Tibial nerve (tissue), 4 donors: ENCODE data around the gene ZNF552.

Experiments used
- EP300 ChIP-seq, 2 donors: sonication (generic); formaldehyde crosslinking; IDR thresholded peaks; one replicate each; pipeline ENCODE4 v1.6.1; 2017; ENCODE audit warnings: antibody characterized with exemption in 2 of 2, mild to moderate bottlenecking in 1 of 2
- POLR2A ChIP-seq, 2 donors: fragments of 450-650 bp; IDR thresholded peaks; one replicate each; pipeline ENCODE4 v1.6.1; 2017; ENCODE audit warnings: antibody characterized with exemption in 2 of 2, mild to moderate bottlenecking in 2 of 2, moderate library complexity in 2 of 2
- TF ChIP-seq, protein P1 (sequence below), 5 experiments: fragments of 200-600 bp in 3 of 5; fragments of 450-650 bp in 2 of 5; sonication (generic) in 3 of 5; IDR thresholded peaks; one replicate each; pipeline ENCODE4 v1.5.1; 2016 to 2019; ENCODE audit warnings: antibody characterized with exemption in 5 of 5, mild to moderate bottlenecking in 3 of 5, moderate library complexity in 2 of 5

DNA sequence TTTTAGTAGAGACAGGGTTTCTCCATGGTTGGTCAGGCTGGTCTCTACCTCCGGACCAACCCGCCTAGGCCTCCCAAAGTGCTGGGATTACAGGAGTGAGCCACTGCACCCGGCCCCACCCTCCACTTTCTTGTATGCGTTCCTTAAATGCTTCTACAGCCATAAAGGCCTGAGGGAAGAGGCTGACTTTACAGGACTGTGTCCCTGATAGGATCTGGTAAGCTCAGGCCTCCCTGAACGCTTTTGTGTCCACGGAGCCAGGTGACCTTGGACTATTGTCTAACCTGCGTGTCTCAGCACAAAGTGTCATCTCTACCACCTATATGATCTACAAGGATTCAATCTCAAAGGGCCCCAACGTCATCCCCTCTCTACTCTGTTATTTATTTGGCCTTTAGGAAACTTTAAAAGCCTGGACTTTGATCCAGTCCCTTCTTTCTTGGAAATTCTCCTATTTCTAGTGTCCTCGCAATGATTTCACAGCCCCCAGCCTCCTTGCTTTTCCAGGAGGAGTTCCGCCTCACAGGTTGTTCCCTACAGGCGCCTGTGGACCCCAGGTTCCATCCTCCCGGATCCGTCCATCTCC is 701 bp downstream of the ZNF552 start:
- TF ChIP-seq, protein P1, sequence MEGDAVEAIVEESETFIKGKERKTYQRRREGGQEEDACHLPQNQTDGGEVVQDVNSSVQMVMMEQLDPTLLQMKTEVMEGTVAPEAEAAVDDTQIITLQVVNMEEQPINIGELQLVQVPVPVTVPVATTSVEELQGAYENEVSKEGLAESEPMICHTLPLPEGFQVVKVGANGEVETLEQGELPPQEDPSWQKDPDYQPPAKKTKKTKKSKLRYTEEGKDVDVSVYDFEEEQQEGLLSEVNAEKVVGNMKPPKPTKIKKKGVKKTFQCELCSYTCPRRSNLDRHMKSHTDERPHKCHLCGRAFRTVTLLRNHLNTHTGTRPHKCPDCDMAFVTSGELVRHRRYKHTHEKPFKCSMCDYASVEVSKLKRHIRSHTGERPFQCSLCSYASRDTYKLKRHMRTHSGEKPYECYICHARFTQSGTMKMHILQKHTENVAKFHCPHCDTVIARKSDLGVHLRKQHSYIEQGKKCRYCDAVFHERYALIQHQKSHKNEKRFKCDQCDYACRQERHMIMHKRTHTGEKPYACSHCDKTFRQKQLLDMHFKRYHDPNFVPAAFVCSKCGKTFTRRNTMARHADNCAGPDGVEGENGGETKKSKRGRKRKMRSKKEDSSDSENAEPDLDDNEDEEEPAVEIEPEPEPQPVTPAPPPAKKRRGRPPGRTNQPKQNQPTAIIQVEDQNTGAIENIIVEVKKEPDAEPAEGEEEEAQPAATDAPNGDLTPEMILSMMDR (IDR thresholded peaks at IDR 0.05) = no peak
- TF ChIP-seq EP300 (IDR thresholded peaks at IDR 0.05) (no peak), POLR2A (IDR thresholded peaks at IDR 0.05) (no peak)
